IPS-15b (cell line): ENCODE measurements around the gene GNAQ.
"Not testable (repeated sequence)": the region's sequence is repeated elsewhere in the genome, so short reads cannot be mapped to it uniquely, and the experiment has no call there.

Source experiments
- H3K27me3 ChIP-seq: one replicate; pipeline ENCODE4 v1.6.1; 2013; ENCODE audit warnings: low read length; ENCODE audit not compliant: control insufficient read depth, insufficient read depth
- H3K36me3 ChIP-seq: one replicate; pipeline ENCODE4 v1.6.1; 2013; ENCODE audit warnings: low read length; ENCODE audit not compliant: control insufficient read depth, insufficient read depth
- H3K4me1 ChIP-seq: one replicate; pipeline ENCODE4 v1.6.1; 2013; ENCODE audit warnings: mild to moderate bottlenecking, low read length; ENCODE audit not compliant: control insufficient read depth, insufficient read depth
- H3K4me3 ChIP-seq: one replicate; pipeline ENCODE4 v1.5.1; 2013; ENCODE audit warnings: low read depth, low read length
- H3K9ac ChIP-seq: one replicate; pipeline ENCODE4 v1.6.1; 2013; ENCODE audit warnings: low read depth, mild to moderate bottlenecking, low read length
- H3K9me3 ChIP-seq: one replicate; pipeline ENCODE4 v1.6.1; 2013; ENCODE audit warnings: mild to moderate bottlenecking, low read length; ENCODE audit not compliant: control insufficient read depth, insufficient read depth

The GNAQ gene

DNA sequence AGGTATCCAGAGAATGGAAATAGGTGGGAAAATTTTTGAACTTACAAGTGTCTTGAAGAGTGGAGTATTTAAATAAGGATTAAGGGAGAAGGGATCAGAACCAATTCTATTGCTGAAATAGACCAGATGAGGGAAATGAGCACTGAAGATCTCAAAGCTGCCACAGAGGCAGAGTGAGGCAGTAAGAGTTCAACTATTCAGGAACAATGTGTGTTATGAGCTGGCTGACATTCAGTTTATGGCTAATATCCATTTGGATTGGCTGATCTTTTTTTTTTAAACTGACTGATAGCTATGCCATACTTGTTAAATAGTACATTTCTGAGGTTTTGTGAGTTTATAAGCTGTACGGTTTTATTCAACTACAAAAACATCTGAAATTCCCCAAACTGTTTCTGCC, 288.2 kb downstream of the GNAQ start:
- Histone ChIP-seq H3K9me3 (no peaks in the 10 kb centered on the region), H3K4me3 (no peak overlapping the region), H3K36me3 (no peaks in the 10 kb centered on the region), H3K27me3 (no peaks in the 10 kb centered on the region), H3K9ac (no peak overlapping the region), H3K4me1 (peaks cover 7% of the 10 kb centered on the region)

DNA sequence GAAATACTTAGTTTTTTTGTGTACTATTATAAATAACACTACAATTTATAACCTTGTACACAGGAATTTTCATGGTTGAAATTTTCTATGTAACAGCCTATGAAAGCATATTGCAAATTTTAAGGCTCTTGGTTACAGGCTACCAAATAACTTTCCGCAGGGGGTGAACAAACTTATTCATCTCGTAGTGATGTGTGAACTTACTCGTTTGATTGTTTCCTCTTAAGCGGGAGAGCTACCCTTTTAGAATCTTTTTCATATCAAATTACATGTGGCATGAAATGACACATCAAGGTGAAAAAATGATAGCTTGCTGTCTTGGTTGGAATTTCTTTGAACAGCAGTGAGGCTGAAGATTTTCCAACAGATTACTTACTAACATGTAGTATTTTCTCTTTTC, 292.7 kb downstream of the GNAQ start:
- H3K27me3 ChIP-seq, result no peaks in the 10 kb centered on the region
- H3K4me3 ChIP-seq, result no peak overlapping the region
- H3K9ac ChIP-seq, result no peak overlapping the region
- no peaks in the 10 kb centered on the region for H3K9me3 ChIP-seq
- peaks cover 16% of the 10 kb centered on the region for H3K4me1 ChIP-seq
- no peaks in the 10 kb centered on the region for H3K36me3 ChIP-seq

DNA sequence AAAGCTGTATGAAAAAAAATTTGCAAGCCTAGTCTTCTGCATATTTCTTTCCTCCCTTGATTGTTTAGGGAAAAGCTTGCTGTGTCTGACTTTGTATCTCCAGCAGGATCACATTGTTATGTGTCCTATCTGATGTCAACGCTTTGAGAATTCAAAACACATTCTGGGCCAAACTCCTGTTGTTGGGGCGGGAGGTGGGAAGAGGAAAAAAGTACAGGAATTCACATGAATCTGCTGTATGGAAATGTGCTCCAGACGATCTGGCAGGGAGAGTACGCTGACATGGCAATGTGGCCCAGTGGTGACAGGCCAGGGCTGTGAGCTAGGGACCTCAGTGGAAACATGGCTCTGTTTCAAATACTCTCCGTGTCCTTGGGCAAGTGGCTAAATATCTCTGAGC, 296.1 kb downstream of the GNAQ start:
- H3K9ac ChIP-seq, result peak overlapping the region; percentile 2
- no peaks in the 10 kb centered on the region for H3K36me3 ChIP-seq
- H3K4me3 ChIP-seq, result no peak overlapping the region
- H3K9me3 ChIP-seq, result no peaks in the 10 kb centered on the region
- peaks cover 16% of the 10 kb centered on the region for H3K4me1 ChIP-seq
- H3K27me3 ChIP-seq, result no peaks in the 10 kb centered on the region

DNA sequence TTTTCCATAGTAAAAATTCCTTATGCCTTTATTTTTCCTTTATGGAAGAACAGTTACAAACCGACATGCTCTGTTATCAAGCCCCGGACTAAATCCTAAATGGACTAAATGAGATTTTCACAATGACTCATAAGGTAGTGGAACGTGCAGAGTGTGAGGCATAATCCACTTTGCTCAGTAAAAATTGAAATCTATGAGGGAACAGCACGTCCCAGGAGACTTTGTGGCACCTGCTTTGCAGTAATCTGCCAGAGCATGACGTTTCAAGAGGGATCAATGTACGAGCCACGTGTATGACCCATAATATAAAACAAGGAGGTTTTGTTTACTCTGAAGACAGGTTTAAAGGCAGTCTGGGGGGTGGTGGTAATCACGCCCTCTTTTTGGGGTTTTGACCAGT, 299.7 kb downstream of the GNAQ start:
- no peaks in the 10 kb centered on the region for H3K27me3 ChIP-seq
- no peaks in the 10 kb centered on the region for H3K36me3 ChIP-seq
- no peaks in the 10 kb centered on the region for H3K9me3 ChIP-seq
- H3K9ac ChIP-seq, result no peak overlapping the region
- H3K4me3 ChIP-seq, result no peak overlapping the region
- H3K4me1 ChIP-seq, result peaks cover 12% of the 10 kb centered on the region

DNA sequence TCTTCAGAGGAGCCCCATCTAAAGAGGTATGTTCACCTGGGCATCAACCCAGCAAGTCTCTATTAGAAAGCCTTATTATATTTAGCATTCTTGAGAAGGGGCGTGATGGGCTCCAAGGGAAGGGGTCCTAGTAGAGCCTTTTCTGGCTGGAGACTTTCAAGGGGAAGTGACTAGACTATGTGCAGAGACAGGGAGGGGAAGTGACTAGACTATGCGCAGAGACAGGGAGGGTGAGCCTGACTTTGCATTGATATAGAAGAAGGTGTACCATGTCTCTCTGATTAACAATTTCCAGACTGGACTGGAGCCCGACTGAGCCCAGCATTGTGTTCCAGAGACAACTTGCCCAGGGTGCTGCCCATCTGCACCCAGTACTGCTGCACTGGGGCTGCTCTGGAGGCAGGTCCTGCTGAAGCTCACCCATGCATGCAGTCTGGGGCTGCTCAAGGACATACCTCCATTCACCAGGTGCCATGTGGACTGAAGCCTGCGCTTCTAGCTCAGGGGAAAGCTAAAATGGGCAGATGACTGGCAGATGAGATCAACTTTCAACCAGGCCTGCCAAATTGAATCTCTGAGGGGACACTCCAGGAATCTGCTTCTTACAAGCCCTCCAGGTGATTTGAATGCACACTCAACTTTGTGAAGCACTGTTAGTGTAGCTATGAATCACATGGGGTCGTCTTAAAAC, 300.5 kb downstream of the GNAQ start:
- H3K9ac ChIP-seq, result no peak overlapping the region
- no peak overlapping the region for H3K4me3 ChIP-seq
- H3K4me1 ChIP-seq, result peaks cover 7% of the 10 kb centered on the region
- no peaks in the 10 kb centered on the region for H3K27me3 ChIP-seq
- H3K36me3 ChIP-seq, result no peaks in the 10 kb centered on the region
- no peaks in the 10 kb centered on the region for H3K9me3 ChIP-seq

- Histone ChIP-seq H3K36me3 (peaks cover 3% of the 10 kb centered on the region), H3K9ac (no peak overlapping the region), H3K27me3 (no peaks in the 10 kb centered on the region), H3K4me3 (no peak overlapping the region), H3K4me1 (no peaks in the 10 kb centered on the region), H3K9me3 (no peaks in the 10 kb centered on the region)
Measured at GRCh38 chr9:77729177-77729576, 302.4 kb downstream of the GNAQ start.

- Histone ChIP-seq H3K4me1 (no peaks in the 10 kb centered on the region), H3K36me3 (peaks cover 3% of the 10 kb centered on the region), H3K4me3 (no peak overlapping the region), H3K9me3 (no peaks in the 10 kb centered on the region), H3K27me3 (no peaks in the 10 kb centered on the region), H3K9ac (no peak overlapping the region)
Measured at GRCh38 chr9:77726814-77727213, 304.8 kb downstream of the GNAQ start.

- H3K36me3 ChIP-seq, result peaks cover 3% of the 10 kb centered on the region
Measured at GRCh38 chr9:77726289-77726688, 305.3 kb downstream of the GNAQ start.

DNA sequence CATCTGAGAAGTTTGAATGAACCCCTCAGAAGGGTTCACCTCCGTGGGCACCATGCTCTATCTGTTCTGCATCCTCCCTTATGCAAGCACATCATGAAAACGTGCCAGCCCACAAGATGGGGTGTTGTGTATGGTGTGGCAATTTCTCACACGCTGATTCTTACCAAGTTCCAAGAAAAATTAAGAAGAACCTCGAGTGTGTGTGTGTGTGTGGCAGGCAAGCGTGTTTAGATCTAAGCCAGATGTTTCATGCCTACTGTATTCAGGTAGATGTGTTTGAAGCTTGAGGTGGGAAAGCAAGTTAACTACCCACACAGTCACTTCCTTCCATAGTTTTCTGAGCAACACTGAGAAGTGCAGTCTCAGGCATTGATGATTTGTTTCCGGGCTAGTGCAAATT, 305.8 kb downstream of the GNAQ start:
- Histone ChIP-seq H3K27me3 (no peaks in the 10 kb centered on the region), H3K9me3 (no peaks in the 10 kb centered on the region), H3K36me3 (peaks cover 3% of the 10 kb centered on the region), H3K4me1 (no peaks in the 10 kb centered on the region), H3K4me3 (no peak overlapping the region), H3K9ac (no peak overlapping the region)

More at GRCh38 chr9:77726289-77726688, 305.3 kb downstream of the GNAQ start:
- Histone ChIP-seq H3K4me1 (no peaks in the 10 kb centered on the region), H3K4me3 (no peak overlapping the region), H3K9me3 (no peaks in the 10 kb centered on the region), H3K9ac (no peak overlapping the region), H3K27me3 (no peaks in the 10 kb centered on the region)

- H3K9me3 ChIP-seq, result no peaks in the 10 kb centered on the region
- no peak overlapping the region for H3K4me3 ChIP-seq
- H3K9ac ChIP-seq, result no peak overlapping the region
- peaks cover 3% of the 10 kb centered on the region for H3K36me3 ChIP-seq
- no peaks in the 10 kb centered on the region for H3K27me3 ChIP-seq
- H3K4me1 ChIP-seq, result no peaks in the 10 kb centered on the region
Measured at GRCh38 chr9:77725046-77725694, 306.4 kb downstream of the GNAQ start.

DNA sequence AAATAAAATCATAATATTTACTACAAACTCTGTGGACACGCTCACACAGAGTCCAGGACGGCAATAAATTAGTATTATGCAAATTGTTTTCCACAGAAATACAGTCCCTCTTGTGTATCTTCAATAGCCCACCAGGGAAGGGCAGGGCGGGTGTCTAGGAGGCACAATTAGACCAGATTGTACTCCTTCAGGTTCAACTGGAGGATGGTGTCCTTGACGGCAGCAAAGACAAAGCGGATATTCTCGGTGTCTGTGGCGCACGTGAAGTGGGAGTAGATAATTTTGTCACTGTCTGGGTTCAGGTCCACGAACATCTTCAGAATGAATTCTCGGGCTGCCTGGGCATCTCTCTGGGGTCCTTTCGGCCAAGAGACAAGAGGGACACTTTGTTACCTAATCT, 310.5 kb downstream of the GNAQ start:
- H3K27me3 ChIP-seq, H3K9ac ChIP-seq, H3K36me3 ChIP-seq, H3K9me3 ChIP-seq, H3K4me3 ChIP-seq: not testable (repeated sequence)
- H3K4me1 ChIP-seq, result peaks cover 18% of the 10 kb centered on the region

DNA sequence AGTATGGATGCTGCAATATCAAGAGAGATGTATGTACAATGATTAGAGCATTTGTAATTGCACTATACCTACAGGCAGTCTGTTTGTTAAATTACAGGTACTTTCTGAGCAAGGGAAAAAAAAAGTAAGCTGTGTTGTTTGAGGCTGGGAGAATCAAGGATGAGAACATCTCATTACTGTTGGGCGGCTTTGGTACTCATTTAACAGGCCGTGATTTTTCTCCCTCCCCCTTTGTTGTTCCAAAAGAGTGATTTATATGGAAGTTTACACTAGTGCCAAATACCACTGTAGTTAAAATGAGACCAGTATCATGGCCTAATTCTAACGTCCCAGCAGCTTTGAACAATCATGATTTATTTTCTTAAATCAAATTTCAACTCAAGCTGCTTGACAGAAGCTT, 312.3 kb downstream of the GNAQ start:
- no peaks in the 10 kb centered on the region for H3K36me3 ChIP-seq
- peaks cover 19% of the 10 kb centered on the region for H3K4me1 ChIP-seq
- no peak overlapping the region for H3K4me3 ChIP-seq
- no peaks in the 10 kb centered on the region for H3K9me3 ChIP-seq
- no peaks in the 10 kb centered on the region for H3K27me3 ChIP-seq
- no peak overlapping the region for H3K9ac ChIP-seq
